Karpas-422 (cell line): ENCODE data around the gene ZC3H18. TPM values are rescaled to one million over a fixed set of nuclear protein-coding genes. Genes with fewer than 3 reads are reported as not detected.

ENCODE experiments used
- DNase-seq: peaks from one replicate; pipeline ENCODE4 v3.0.0-alpha.2; 2015
- H2AFZ ChIP-seq: fragments of 200-600 bp; sonication (generic); 2 replicates; pipeline ENCODE4 v1.6.1; 2014; ENCODE audit warnings: antibody characterized with exemption, low read length, mixed read lengths
- H3K27ac ChIP-seq: fragments of 200-600 bp; sonication (generic); 2 replicates; pipeline ENCODE4 v1.5.1; 2014; ENCODE audit warnings: mild to moderate bottlenecking, low read length, moderate library complexity
- H3K27me3 ChIP-seq: fragments of 200-600 bp; sonication (generic); 2 replicates; pipeline ENCODE4 v1.6.1; 2014; ENCODE audit warnings: low read length, mixed read lengths
- H3K36me3 ChIP-seq: fragments of 200-600 bp; sonication (generic); 2 replicates; pipeline ENCODE4 v1.6.1; 2014; ENCODE audit warnings: low read length, mixed read lengths; ENCODE audit not compliant: insufficient read depth
- H3K4me1 ChIP-seq: fragments of 200-600 bp; sonication (generic); 2 replicates; pipeline ENCODE4 v1.6.1; 2014; ENCODE audit warnings: mild to moderate bottlenecking, low read length, mixed read lengths
- H3K4me2 ChIP-seq: fragments of 200-600 bp; sonication (generic); 2 replicates; pipeline ENCODE4 v1.6.1; 2014; ENCODE audit warnings: low read length, low read depth, mild to moderate bottlenecking; ENCODE audit not compliant: poor library complexity, severe bottlenecking
- H3K4me3 ChIP-seq: fragments of 200-600 bp; sonication (generic); 2 replicates; pipeline ENCODE4 v1.5.1; 2014; ENCODE audit warnings: mild to moderate bottlenecking, antibody characterized with exemption, low read length, mixed read lengths
- H3K79me2 ChIP-seq: fragments of 200-600 bp; sonication (generic); 2 replicates; pipeline ENCODE4 v1.6.1; 2014; ENCODE audit warnings: mild to moderate bottlenecking, low read length, mixed read lengths
- H3K9ac ChIP-seq: fragments of 200-600 bp; sonication (generic); 2 replicates; pipeline ENCODE4 v1.6.0; 2014; ENCODE audit warnings: low read length
- H3K9me2 ChIP-seq: fragments of 200-600 bp; sonication (generic), shearing (Covaris generic); replicated peaks from 2 replicates; pipeline ENCODE4 v1.6.0; 2014; ENCODE audit warnings: mild to moderate bottlenecking, low read length, moderate library complexity; ENCODE audit not compliant: insufficient read depth
- H3K9me3 ChIP-seq: fragments of 300-700, 200-600 bp; sonication (generic); 2 replicates; pipeline ENCODE4 v1.6.1; 2014; ENCODE audit warnings: low read length, mixed read lengths
- H4K20me1 ChIP-seq: fragments of 200-600 bp; sonication (generic); 2 replicates; pipeline ENCODE4 v1.6.1; 2014; ENCODE audit warnings: mild to moderate bottlenecking, antibody characterized with exemption, low read length, low read depth; ENCODE audit not compliant: insufficient read depth
- total RNA-seq: library from RNA; depleted of rRNA; stranded (reverse); fragments of >200 nt; shearing (Covaris generic); gene quantifications from 2 replicates; pipeline ENCODE4 v1.2.3, GENCODE V29; 2014; ENCODE audit warnings: low replicate concordance

The ZC3H18 gene
- total RNA-seq, 1 experiment from 2014 or later: 8.3 TPM

DNA sequence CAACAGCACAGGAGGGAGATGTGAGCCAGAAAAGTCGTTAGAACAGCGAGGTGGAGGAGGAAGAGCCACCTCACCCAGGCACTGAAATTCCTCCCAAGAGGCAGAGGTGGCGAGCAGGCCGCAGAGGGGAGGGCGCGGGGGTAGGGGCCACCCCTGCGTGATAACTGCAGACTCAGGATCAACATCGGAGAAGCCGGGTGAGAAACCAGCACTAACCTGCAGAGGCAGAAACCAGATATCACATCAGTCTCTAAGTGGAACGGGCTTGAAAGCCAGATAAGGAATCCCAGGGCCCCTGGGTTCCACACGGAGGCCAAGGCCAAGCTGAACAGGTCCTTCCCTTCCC, 39.4 kb upstream of the ZC3H18 start:
- no peak overlapping the region for H2AFZ ChIP-seq
- H3K4me2 ChIP-seq: no peak overlapping the region
- H3K4me1 ChIP-seq: peaks cover 8% of the 10 kb centered on the region
- no peak overlapping the region for H3K9ac ChIP-seq
- peaks cover 9% of the 10 kb centered on the region; the same call in 1 of the 2 replicates for H4K20me1 ChIP-seq
- no peaks in the 10 kb centered on the region for H3K27me3 ChIP-seq
- H3K9me3 ChIP-seq: no peaks in the 10 kb centered on the region
- DNase-seq: no peak
- no peak overlapping the region for H3K4me3 ChIP-seq
- H3K36me3 ChIP-seq: no peaks in the 10 kb centered on the region
- no peak overlapping the region for H3K27ac ChIP-seq
- H3K9me2 ChIP-seq: no peaks in the 10 kb centered on the region
- peaks cover 4% of the 10 kb centered on the region; the same call in 1 of the 2 replicates for H3K79me2 ChIP-seq

GRCh38 chr16:88531346-88531745, 38.9 kb upstream of the ZC3H18 start:
- no peak for DNase-seq
- no peak overlapping the region for H3K27ac ChIP-seq
- H2AFZ ChIP-seq: no peak overlapping the region
- H4K20me1 ChIP-seq: peaks cover 9% of the 10 kb centered on the region; the same call in 1 of the 2 replicates
- H3K27me3 ChIP-seq: no peaks in the 10 kb centered on the region
- H3K79me2 ChIP-seq: peaks cover 4% of the 10 kb centered on the region; the same call in 1 of the 2 replicates
- H3K4me2 ChIP-seq: no peak overlapping the region
- H3K9me3 ChIP-seq: no peaks in the 10 kb centered on the region
- no peaks in the 10 kb centered on the region for H3K9me2 ChIP-seq
- H3K36me3 ChIP-seq: no peaks in the 10 kb centered on the region
- no peak overlapping the region for H3K9ac ChIP-seq
- H3K4me3 ChIP-seq: no peak overlapping the region
- peaks cover 8% of the 10 kb centered on the region for H3K4me1 ChIP-seq

- H3K9ac ChIP-seq: no peak overlapping the region
- H3K27ac ChIP-seq: no peak overlapping the region
- peaks cover 4% of the 10 kb centered on the region; the same call in 1 of the 2 replicates for H3K79me2 ChIP-seq
- H3K27me3 ChIP-seq: no peaks in the 10 kb centered on the region
- H3K4me3 ChIP-seq: no peak overlapping the region
- H3K4me2 ChIP-seq: no peak overlapping the region
- no peak overlapping the region for H2AFZ ChIP-seq
- DNase-seq: no peak
- H3K36me3 ChIP-seq: no peaks in the 10 kb centered on the region
- no peaks in the 10 kb centered on the region for H3K9me2 ChIP-seq
- H3K9me3 ChIP-seq: no peaks in the 10 kb centered on the region
- H3K4me1 ChIP-seq: peaks cover 8% of the 10 kb centered on the region
- peaks cover 9% of the 10 kb centered on the region; the same call in 1 of the 2 replicates for H4K20me1 ChIP-seq
These were observed 38.2 kb upstream of the ZC3H18 start for GRCh38 chr16:88531931-88532433.

- peaks cover 8% of the 10 kb centered on the region for H3K4me1 ChIP-seq
- H3K36me3 ChIP-seq: no peaks in the 10 kb centered on the region
- no peaks in the 10 kb centered on the region for H3K27me3 ChIP-seq
- no peak overlapping the region for H3K4me3 ChIP-seq
- no peaks in the 10 kb centered on the region for H3K9me2 ChIP-seq
- H3K9me3 ChIP-seq: no peaks in the 10 kb centered on the region
- peaks cover 9% of the 10 kb centered on the region; the same call in 1 of the 2 replicates for H4K20me1 ChIP-seq
- H3K9ac ChIP-seq: no peak overlapping the region
- H3K4me2 ChIP-seq: no peak overlapping the region
- no peak for DNase-seq
- H3K27ac ChIP-seq: no peak overlapping the region
- H2AFZ ChIP-seq: no peak overlapping the region
- H3K79me2 ChIP-seq: peaks cover 4% of the 10 kb centered on the region; the same call in 1 of the 2 replicates
These were observed 37.6 kb upstream of the ZC3H18 start for GRCh38 chr16:88532434-88533241.

DNA sequence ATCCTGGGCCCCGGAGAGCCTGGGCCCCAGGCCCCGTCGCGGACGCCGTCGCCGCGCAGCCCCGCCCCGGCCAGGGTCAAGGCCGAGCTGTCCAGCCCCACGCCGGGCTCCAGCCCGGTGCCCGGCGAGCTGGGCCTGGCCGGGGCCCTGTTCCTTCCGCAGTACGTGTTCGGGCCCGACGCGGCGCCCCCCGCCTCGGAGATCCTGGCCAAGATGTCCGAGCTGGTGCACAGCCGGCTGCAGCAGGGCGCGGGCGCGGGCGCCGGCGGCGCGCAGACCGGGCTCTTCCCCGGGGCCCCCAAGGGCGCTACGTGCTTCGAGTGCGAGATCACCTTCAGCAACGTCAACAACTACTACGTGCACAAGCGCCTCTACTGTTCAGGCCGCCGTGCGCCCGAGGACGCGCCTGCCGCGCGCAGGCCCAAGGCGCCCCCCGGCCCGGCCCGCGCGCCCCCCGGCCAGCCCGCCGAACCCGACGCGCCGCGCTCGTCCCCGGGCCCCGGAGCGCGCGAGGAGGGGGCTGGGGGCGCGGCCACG, 36.8 kb upstream of the ZC3H18 start:
- H3K9me2 ChIP-seq: no peaks in the 10 kb centered on the region
- H3K4me1 ChIP-seq: peaks cover 8% of the 10 kb centered on the region
- H3K27ac ChIP-seq: no peak overlapping the region
- no peak overlapping the region for H3K4me3 ChIP-seq
- H2AFZ ChIP-seq: no peak overlapping the region
- DNase-seq: no peak
- H3K36me3 ChIP-seq: no peaks in the 10 kb centered on the region
- no peak overlapping the region for H3K4me2 ChIP-seq
- peaks cover 4% of the 10 kb centered on the region; the same call in 1 of the 2 replicates for H3K79me2 ChIP-seq
- no peaks in the 10 kb centered on the region for H3K9me3 ChIP-seq
- H3K9ac ChIP-seq: no peak overlapping the region
- no peaks in the 10 kb centered on the region for H3K27me3 ChIP-seq
- H4K20me1 ChIP-seq: peaks cover 9% of the 10 kb centered on the region; the same call in 1 of the 2 replicates

- H3K79me2 ChIP-seq: peaks cover 4% of the 10 kb centered on the region; the same call in 1 of the 2 replicates
- no peaks in the 10 kb centered on the region for H3K27me3 ChIP-seq
- no peaks in the 10 kb centered on the region for H3K36me3 ChIP-seq
- peak; percentile 94 for DNase-seq
- H3K9me2 ChIP-seq: no peaks in the 10 kb centered on the region
- H4K20me1 ChIP-seq: peaks cover 9% of the 10 kb centered on the region; the same call in 1 of the 2 replicates
- H3K27ac ChIP-seq: no peak overlapping the region
- H3K4me1 ChIP-seq: peaks cover 8% of the 10 kb centered on the region
- peak overlapping the region; percentile 87 for H3K4me3 ChIP-seq
- no peaks in the 10 kb centered on the region for H3K9me3 ChIP-seq
- peak overlapping the region; percentile 94 for H3K9ac ChIP-seq
- H2AFZ ChIP-seq: no peak overlapping the region
- peak overlapping the region; percentile 63 for H3K4me2 ChIP-seq
These were observed 36.1 kb upstream of the ZC3H18 start for GRCh38 chr16:88533932-88534637.

DNA sequence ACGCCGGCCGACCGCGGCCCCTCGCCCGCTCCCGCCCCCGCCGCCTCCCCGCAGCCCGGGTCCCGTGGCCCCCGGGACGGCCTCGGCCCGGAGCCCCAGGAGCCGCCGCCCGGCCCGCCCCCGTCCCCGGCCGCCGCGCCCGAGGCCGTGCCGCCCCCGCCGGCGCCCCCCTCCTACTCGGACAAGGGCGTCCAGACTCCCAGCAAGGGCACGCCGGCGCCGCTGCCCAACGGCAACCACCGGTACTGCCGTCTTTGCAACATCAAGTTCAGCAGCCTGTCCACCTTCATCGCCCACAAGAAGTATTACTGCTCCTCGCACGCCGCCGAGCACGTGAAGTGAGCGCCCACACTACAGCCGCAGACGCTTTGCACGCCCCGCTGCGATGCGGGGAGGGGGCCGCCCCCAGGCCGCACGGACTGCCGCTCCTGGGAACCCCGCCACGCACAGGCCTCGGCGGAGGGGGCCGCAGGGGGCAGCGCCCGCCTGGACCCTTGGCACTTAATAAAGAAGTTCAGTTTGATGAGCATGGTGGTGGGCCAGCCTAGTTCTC, 35.5 kb upstream of the ZC3H18 start:
- Histone ChIP-seq H3K36me3 (no peaks in the 10 kb centered on the region), H4K20me1 (peaks cover 9% of the 10 kb centered on the region; the same call in 1 of the 2 replicates), H3K4me2 (peak overlapping the region; percentile 94), H3K4me3 (peak overlapping the region; percentile 87), H3K9me3 (no peaks in the 10 kb centered on the region), H3K27ac (no peak overlapping the region), H3K27me3 (no peaks in the 10 kb centered on the region), H3K9ac (peak overlapping the region; percentile 94), H3K79me2 (peaks cover 4% of the 10 kb centered on the region; the same call in 1 of the 2 replicates), H2AFZ (no peak overlapping the region), H3K4me1 (peaks cover 8% of the 10 kb centered on the region), H3K9me2 (no peaks in the 10 kb centered on the region)
- peak; percentile 51 for DNase-seq
